Esophagus squamous epithelium (tissue), 4 donors: ENCODE data around the gene PRDM12.

ENCODE experiments used
- CTCF ChIP-seq, 6 experiments: fragments of 450-650 bp in 4 of 6; fragments of 200-600 bp in 2 of 6; sonication (generic) in 2 of 6; IDR thresholded peaks; one replicate each; pipeline ENCODE4 v1.5.1; 2016 to 2019; ENCODE audit warnings: antibody characterized with exemption in 6 of 6, mild to moderate bottlenecking in 4 of 6, moderate library complexity in 4 of 6
- POLR2A ChIP-seq, 4 donors: fragments of 450-650 bp; IDR thresholded peaks; one replicate each; pipeline ENCODE4 v1.6.1; 2017; ENCODE audit warnings: antibody characterized with exemption in 4 of 4, mild to moderate bottlenecking in 4 of 4, moderate library complexity in 3 of 4

- TF ChIP-seq CTCF (IDR thresholded peaks at IDR 0.05) (no peak), POLR2A (IDR thresholded peaks at IDR 0.05) (no peak)
These were observed 8.1 kb downstream of the PRDM12 start for GRCh38 chr9:130672466-130672865.
